ENCODE results near the gene KAZALD1.

GRCh38 chr10:101067356-101068083, 5.7 kb downstream of the KAZALD1 start:
- peak; percentile 90 for TF ChIP-seq CTCF (IDR thresholded peaks at IDR 0.05; ENCODE audit: insufficient read depth, low read depth, low read length)
- no peak for TF ChIP-seq EZH2 (IDR thresholded peaks at IDR 0.05; ENCODE audit: insufficient read depth, low read length)

All from astrocyte (in vitro differentiated cells and primary cell).